KOPT-K1 (cell line): Measurements from ENCODE around the gene CHRNG.
"Not testable (repeated sequence)": the region's sequence is repeated elsewhere in the genome, so short reads cannot be mapped to it uniquely, and the experiment has no call there.

Experiments used
- H3K27ac ChIP-seq: fragments of 200-600 bp; sonication (generic); 2 replicates; pipeline ENCODE4 v1.5.1; 2016; ENCODE audit warnings: antibody characterized with exemption, mild to moderate bottlenecking, low read depth, low read length; ENCODE audit not compliant: poor library complexity, severe bottlenecking
- H3K36me3 ChIP-seq: fragments of 200-600 bp; sonication (generic); 2 replicates; pipeline ENCODE4 v1.5.1; 2017; ENCODE audit warnings: antibody characterized with exemption, mild to moderate bottlenecking, low read length, moderate library complexity; ENCODE audit not compliant: insufficient read depth
- H3K9me3 ChIP-seq: fragments of 200-600 bp; sonication (generic); 2 replicates; pipeline ENCODE4 v1.5.1; 2017; ENCODE audit warnings: antibody characterized with exemption, low read length, mild to moderate bottlenecking; ENCODE audit not compliant: insufficient read depth, poor library complexity, severe bottlenecking

Gene CHRNG

GRCh38 chr2:232530626-232531260 is 8.7 kb upstream of the CHRNG start:
- H3K36me3 ChIP-seq, result no peaks in the 10 kb centered on the region
- H3K9me3 ChIP-seq, result no peaks in the 10 kb centered on the region
- H3K27ac ChIP-seq, result no peak overlapping the region

GRCh38 chr2:232532419-232532818 is 7.1 kb upstream of the CHRNG start:
- Histone ChIP-seq H3K27ac (no peak overlapping the region), H3K9me3 (no peaks in the 10 kb centered on the region), H3K36me3 (no peaks in the 10 kb centered on the region)

- not testable (repeated sequence) for H3K36me3 ChIP-seq, H3K9me3 ChIP-seq, H3K27ac ChIP-seq
Observed at GRCh38 chr2:232532821-232533220, 6.7 kb upstream of the CHRNG start.

GRCh38 chr2:232533944-232534710 is 5.4 kb upstream of the CHRNG start:
- Histone ChIP-seq H3K36me3 (no peaks in the 10 kb centered on the region), H3K27ac (no peak overlapping the region), H3K9me3 (no peaks in the 10 kb centered on the region)

- H3K9me3 ChIP-seq, result no peaks in the 10 kb centered on the region
- no peak overlapping the region for H3K27ac ChIP-seq
- no peaks in the 10 kb centered on the region for H3K36me3 ChIP-seq
Observed at GRCh38 chr2:232534940-232535651, 4.4 kb upstream of the CHRNG start.

- H3K27ac ChIP-seq, result no peak overlapping the region
- H3K36me3 ChIP-seq, result no peaks in the 10 kb centered on the region
Observed at GRCh38 chr2:232535761-232536530, 3.5 kb upstream of the CHRNG start.

GRCh38 chr2:232537079-232537478 is 2.4 kb upstream of the CHRNG start:
- Histone ChIP-seq H3K9me3 (no peaks in the 10 kb centered on the region), H3K27ac (no peak overlapping the region), H3K36me3 (no peaks in the 10 kb centered on the region)

More at GRCh38 chr2:232535761-232536530, 3.5 kb upstream of the CHRNG start:
- no peaks in the 10 kb centered on the region for H3K9me3 ChIP-seq

- no peaks in the 10 kb centered on the region for H3K9me3 ChIP-seq
- H3K27ac ChIP-seq, result no peak overlapping the region
Observed at GRCh38 chr2:232537499-232537898, 2.0 kb upstream of the CHRNG start.

GRCh38 chr2:232538671-232539070 is 821 bp upstream of the CHRNG start:
- Histone ChIP-seq H3K36me3 (peaks cover 10% of the 10 kb centered on the region), H3K9me3 (no peaks in the 10 kb centered on the region), H3K27ac (no peak overlapping the region)

More at GRCh38 chr2:232537499-232537898, 2.0 kb upstream of the CHRNG start:
- H3K36me3 ChIP-seq, result no peaks in the 10 kb centered on the region

GRCh38 chr2:232540441-232541041 is 1.0 kb downstream of the CHRNG start:
- no peaks in the 10 kb centered on the region for H3K9me3 ChIP-seq
- no peak overlapping the region for H3K27ac ChIP-seq
- H3K36me3 ChIP-seq, result peaks cover 25% of the 10 kb centered on the region

- Histone ChIP-seq H3K27ac (no peak overlapping the region), H3K36me3 (peaks cover 34% of the 10 kb centered on the region), H3K9me3 (no peaks in the 10 kb centered on the region)
Observed at GRCh38 chr2:232541195-232541960, 1.9 kb downstream of the CHRNG start.

GRCh38 chr2:232541961-232542714 is 2.6 kb downstream of the CHRNG start:
- no peak overlapping the region for H3K27ac ChIP-seq
- H3K9me3 ChIP-seq, result no peaks in the 10 kb centered on the region
- H3K36me3 ChIP-seq, result peaks cover 41% of the 10 kb centered on the region

GRCh38 chr2:232542715-232543467 is 3.4 kb downstream of the CHRNG start:
- Histone ChIP-seq H3K36me3 (peaks cover 49% of the 10 kb centered on the region), H3K9me3 (no peaks in the 10 kb centered on the region), H3K27ac (no peak overlapping the region)
